Measurements from ENCODE around the gene ARHGAP42. TPM values are rescaled to one million over a fixed set of nuclear protein-coding genes. Genes with fewer than 3 reads are reported as not detected.

Gene ARHGAP42
- total RNA-seq, 3 donors from 2014 or later = 14.6 to 26.7 (median 26.2) TPM

- no peaks in the 10 kb centered on the region for H3K9me3 ChIP-seq
- intact Hi-C loops (cut with DNase I; ENCODE audit: low total_unique reads) = no loop called here
- no peak for DNase-seq (ENCODE audit: low spot score in 2 of 2)
- H3K4me3 ChIP-seq = no peak overlapping the region
- no peaks in the 10 kb centered on the region for H3K27me3 ChIP-seq
- H3K4me1 ChIP-seq = no peaks in the 10 kb centered on the region
- H3K36me3 ChIP-seq = no peaks in the 10 kb centered on the region
- TF ChIP-seq CTCF (IDR thresholded peaks at IDR 0.05) (no peak), POLR2AphosphoS5 (IDR thresholded peaks at IDR 0.05) (no peak), POLR2A (IDR thresholded peaks at IDR 0.05) (no peak)
- H3K27ac ChIP-seq = peak overlapping the region in 1 of 2 donors; percentile 30
Measured at GRCh38 chr11:100849901-100850235, 162.8 kb downstream of the ARHGAP42 start.

GRCh38 chr11:100851147-100851546 is 164.1 kb downstream of the ARHGAP42 start:
- Histone ChIP-seq H3K4me3 (no peak overlapping the region), H3K27ac (no peak overlapping the region), H3K27me3 (no peaks in the 10 kb centered on the region), H3K4me1 (no peaks in the 10 kb centered on the region), H3K36me3 (no peaks in the 10 kb centered on the region), H3K9me3 (no peaks in the 10 kb centered on the region)
- intact Hi-C loops (cut with DNase I; ENCODE audit: low total_unique reads) = no loop called here
- TF ChIP-seq POLR2A (IDR thresholded peaks at IDR 0.05) (no peak), POLR2AphosphoS5 (IDR thresholded peaks at IDR 0.05) (no peak), CTCF (IDR thresholded peaks at IDR 0.05) (no peak)
- no peak for DNase-seq (ENCODE audit: low spot score in 2 of 2)

- intact Hi-C loops (cut with DNase I; ENCODE audit: low total_unique reads) = loop anchor here (2.0 kb wide), 1 partner anchor 23 kb away; no protein-coding TSS in a partner anchor
- TF ChIP-seq POLR2A (IDR thresholded peaks at IDR 0.05) (no peak), POLR2AphosphoS5 (IDR thresholded peaks at IDR 0.05) (no peak), CTCF (IDR thresholded peaks at IDR 0.05) (no peak)
Measured at GRCh38 chr11:100851584-100852152, 164.6 kb downstream of the ARHGAP42 start.

GRCh38 chr11:100855466-100856067 is 168.5 kb downstream of the ARHGAP42 start:
- no peaks in the 10 kb centered on the region for H3K36me3 ChIP-seq
- DNase-seq (ENCODE audit: low spot score in 2 of 2) = no peak
- no peak overlapping the region for H3K27ac ChIP-seq
- intact Hi-C loops (cut with DNase I; ENCODE audit: low total_unique reads) = no loop called here
- no peaks in the 10 kb centered on the region for H3K27me3 ChIP-seq
- no peaks in the 10 kb centered on the region for H3K9me3 ChIP-seq
- no peaks in the 10 kb centered on the region for H3K4me1 ChIP-seq
- no peak overlapping the region for H3K4me3 ChIP-seq
- TF ChIP-seq POLR2A (IDR thresholded peaks at IDR 0.05) (no peak), CTCF (IDR thresholded peaks at IDR 0.05) (peak; percentile 11 to 64 (median 60))

More at GRCh38 chr11:100851584-100852152, 164.6 kb downstream of the ARHGAP42 start:
- H3K27me3 ChIP-seq = no peaks in the 10 kb centered on the region
- H3K27ac ChIP-seq = no peak overlapping the region
- no peaks in the 10 kb centered on the region for H3K36me3 ChIP-seq
- no peaks in the 10 kb centered on the region for H3K9me3 ChIP-seq
- no peaks in the 10 kb centered on the region for H3K4me1 ChIP-seq
- DNase-seq (ENCODE audit: low spot score in 2 of 2) = no peak
- H3K4me3 ChIP-seq = no peak overlapping the region

- DNase-seq (ENCODE audit: low spot score in 2 of 2) = no peak
- intact Hi-C loops (cut with DNase I; ENCODE audit: low total_unique reads) = no loop called here
- no peaks in the 10 kb centered on the region for H3K9me3 ChIP-seq
- no peak overlapping the region for H3K27ac ChIP-seq
- TF ChIP-seq POLR2AphosphoS5 (IDR thresholded peaks at IDR 0.05) = no peak
- no peak for TF ChIP-seq CTCF (IDR thresholded peaks at IDR 0.05)
- TF ChIP-seq POLR2A (IDR thresholded peaks at IDR 0.05) = no peak
- no peaks in the 10 kb centered on the region for H3K4me1 ChIP-seq
- H3K36me3 ChIP-seq = peaks cover 3% of the 10 kb centered on the region
- H3K4me3 ChIP-seq = no peak overlapping the region
- H3K27me3 ChIP-seq = no peaks in the 10 kb centered on the region
Measured at GRCh38 chr11:100857236-100858005, 170.3 kb downstream of the ARHGAP42 start.
